BJ (cell line): ENCODE data around the gene NRP1. TPM values are rescaled to one million over a fixed set of nuclear protein-coding genes. Genes with fewer than 3 reads are reported as not detected.

ENCODE experiments used
- CTCF ChIA-PET: fragments of 350-600 bp; formaldehyde crosslinking; extraction: SDS; loops from one replicate; lab custom pipeline; 2021; ENCODE audit warnings: antibody characterized with exemption, inconsistent platforms; lab: Yijun Ruan, JAX
- POLR2A ChIA-PET: fragments of 300-600 bp; sonication (Branson Sonifier 250); formaldehyde crosslinking; extraction: SDS; loops from one replicate; lab custom pipeline; 2021; ENCODE audit warnings: antibody characterized with exemption; lab: Charles Lee
- DNase-seq: peaks from one replicate; pipeline ENCODE4 v3.0.0-alpha.2; 2011; ENCODE audit warnings: low read depth
- H3K27me3 ChIP-seq: 2 replicates; pipeline ENCODE4 v1.6.0; 2011; ENCODE audit warnings: low read length; ENCODE audit not compliant: control insufficient read depth, insufficient read depth
- H3K36me3 ChIP-seq: 2 replicates; pipeline ENCODE4 v1.5.1; 2011; ENCODE audit warnings: low read length; ENCODE audit not compliant: control insufficient read depth, insufficient read depth
- H3K4me3 ChIP-seq: 2 replicates; pipeline ENCODE4 v1.5.1; 2011; ENCODE audit warnings: low read depth, mild to moderate bottlenecking, control low read depth, low read length
- CTCF ChIP-seq: IDR thresholded peaks from 2 replicates; pipeline ENCODE4 v1.5.1; 2011; ENCODE audit warnings: low read depth, mild to moderate bottlenecking, control low read depth, inconsistent platforms, low read length, moderate library complexity; ENCODE audit not compliant: insufficient read depth
- polyA plus RNA-seq: library from polyadenylated mRNA; depleted of rRNA; stranded (reverse); fragments of >200 nt; gene quantifications from 2 replicates; pipeline ENCODE4 v1.2.3, GENCODE V29; 2011

Gene NRP1
- polyA plus RNA-seq, 1 experiment = 141 TPM

DNA sequence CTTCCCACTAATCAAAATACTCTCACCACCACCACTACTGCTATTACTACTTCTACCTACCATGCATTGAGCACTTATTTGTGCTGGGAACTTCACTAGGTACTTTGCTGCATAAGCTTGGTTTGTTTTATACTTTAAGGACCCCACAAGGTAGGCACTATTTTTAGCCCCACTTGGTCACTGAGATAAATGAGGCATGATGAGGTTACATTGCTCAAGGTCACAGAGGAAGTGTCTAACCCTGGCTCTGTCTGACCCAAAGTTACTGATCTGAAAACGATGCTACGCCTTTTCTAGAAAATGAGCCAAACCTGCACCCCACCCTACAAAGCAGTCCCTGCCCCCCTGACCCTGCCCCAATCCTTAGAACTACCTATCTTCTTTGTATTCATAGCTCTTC is 35.6 kb downstream of the NRP1 start:
- Histone ChIP-seq H3K36me3 (peaks cover 4% of the 10 kb centered on the region), H3K4me3 (no peak overlapping the region), H3K27me3 (no peaks in the 10 kb centered on the region)
- TF ChIP-seq CTCF = no peak
- DNase-seq = no peak
- CTCF ChIA-PET = interaction anchor here (1.0 kb wide), 1 partner anchor 11 kb away, joined by 3 read pairs; no protein-coding TSS in a partner anchor
- POLR2A ChIA-PET = no interaction called here

DNA sequence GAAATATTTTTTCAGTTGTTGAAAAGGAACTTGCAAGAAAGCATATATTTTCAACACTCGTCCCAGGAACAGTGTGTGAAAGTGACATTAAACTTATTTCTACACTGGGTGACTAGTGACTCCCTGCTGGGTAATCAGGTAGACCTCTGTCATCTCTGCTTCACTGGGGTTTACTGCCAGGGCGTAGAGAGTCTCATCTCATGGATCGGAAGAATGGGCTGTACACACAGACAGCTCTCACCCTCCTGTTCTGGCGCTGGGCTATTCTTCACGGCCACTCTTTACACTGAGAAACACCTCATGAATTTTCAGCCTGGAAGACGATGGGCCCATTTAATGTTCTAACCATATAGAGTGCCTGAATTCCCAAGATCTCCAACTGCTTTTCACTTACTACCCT is 36.4 kb downstream of the NRP1 start:
- DNase-seq = no peak
- ChIA-PET CTCF (no interaction called here), POLR2A (no interaction called here)
- Histone ChIP-seq H3K27me3 (no peaks in the 10 kb centered on the region), H3K4me3 (no peak overlapping the region), H3K36me3 (peaks cover 4% of the 10 kb centered on the region)
- no peak for TF ChIP-seq CTCF

- Histone ChIP-seq H3K4me3 (no peak overlapping the region), H3K27me3 (no peaks in the 10 kb centered on the region), H3K36me3 (peaks cover 4% of the 10 kb centered on the region)
- no peak for TF ChIP-seq CTCF
- ChIA-PET POLR2A (no interaction called here), CTCF (no interaction called here)
- DNase-seq = no peak
Measured at GRCh38 chr10:33295851-33296250, 38.6 kb downstream of the NRP1 start.

- ChIA-PET CTCF (no interaction called here), POLR2A (no interaction called here)
- Histone ChIP-seq H3K27me3 (no peaks in the 10 kb centered on the region), H3K4me3 (no peak overlapping the region), H3K36me3 (peaks cover 2% of the 10 kb centered on the region; the same call in 1 of the 2 replicates)
- DNase-seq = no peak
- no peak for TF ChIP-seq CTCF
Measured at GRCh38 chr10:33293531-33294170, 40.8 kb downstream of the NRP1 start.

- H3K36me3 ChIP-seq = peaks cover 4% of the 10 kb centered on the region; the same call in 1 of the 2 replicates
- ChIA-PET CTCF (no interaction called here), POLR2A (no interaction called here)
- H3K4me3 ChIP-seq = no peak overlapping the region
- no peak for TF ChIP-seq CTCF
- no peaks in the 10 kb centered on the region for H3K27me3 ChIP-seq
- DNase-seq = no peak
Measured at GRCh38 chr10:33293076-33293475, 41.4 kb downstream of the NRP1 start.
